HepG2 (cell line): ENCODE measurements around the gene SHISA7.

Source experiments
- ARNTL ChIP-seq: sonication (generic); formaldehyde crosslinking; IDR thresholded peaks from 2 replicates; pipeline ENCODE4 v1.4.0; 2020; ENCODE audit warnings: mild to moderate bottlenecking, missing genetic modification reagents
- DPF2 ChIP-seq: sonication (generic); formaldehyde crosslinking; IDR thresholded peaks from 2 replicates; pipeline ENCODE4 v1.4.0; 2020; ENCODE audit warnings: mild to moderate bottlenecking, low read depth, missing genetic modification reagents, borderline replicate concordance
- POLR2A ChIP-seq, 2 experiments: IDR thresholded peaks; 2 replicates each; pipeline ENCODE4 v1.6.1; 2011; ENCODE audit warnings: low read depth in 2 of 2, low read length in 2 of 2, mild to moderate bottlenecking in 1 of 2, moderate library complexity in 1 of 2; ENCODE audit not compliant: insufficient read depth in 1 of 2
- SOX5 ChIP-seq: IDR thresholded peaks from 2 replicates; pipeline ENCODE4 v1.6.1; 2016; ENCODE audit warnings: borderline replicate concordance
- ZNF138 ChIP-seq: sonication (generic); formaldehyde crosslinking; IDR thresholded peaks from 2 replicates; pipeline ENCODE4 v1.5.0; 2020; ENCODE audit warnings: mild to moderate bottlenecking, low read depth, missing genetic modification reagents
- TF ChIP-seq, protein P1 (sequence below): sonication (generic); formaldehyde crosslinking; IDR thresholded peaks from 2 replicates; pipeline ENCODE4 v1.4.0; 2020; ENCODE audit warnings: missing genetic modification reagents
- TF ChIP-seq, protein P2 (sequence below): sonication (generic); formaldehyde crosslinking; IDR thresholded peaks from 2 replicates; pipeline ENCODE4 v1.5.0; 2020; ENCODE audit warnings: mild to moderate bottlenecking, missing genetic modification reagents, moderate library complexity
- TF ChIP-seq, protein P3 (sequence below): IDR thresholded peaks from 2 replicates; pipeline ENCODE4 v1.6.1; 2016; ENCODE audit warnings: missing compliant biosample characterization, missing genetic modification reagents, borderline replicate concordance
- TF ChIP-seq, protein P4 (sequence below): sonication (generic); formaldehyde crosslinking; IDR thresholded peaks from 2 replicates; pipeline ENCODE4 v1.5.0; 2020; ENCODE audit warnings: mild to moderate bottlenecking, missing genetic modification reagents, borderline replicate concordance

DNA sequence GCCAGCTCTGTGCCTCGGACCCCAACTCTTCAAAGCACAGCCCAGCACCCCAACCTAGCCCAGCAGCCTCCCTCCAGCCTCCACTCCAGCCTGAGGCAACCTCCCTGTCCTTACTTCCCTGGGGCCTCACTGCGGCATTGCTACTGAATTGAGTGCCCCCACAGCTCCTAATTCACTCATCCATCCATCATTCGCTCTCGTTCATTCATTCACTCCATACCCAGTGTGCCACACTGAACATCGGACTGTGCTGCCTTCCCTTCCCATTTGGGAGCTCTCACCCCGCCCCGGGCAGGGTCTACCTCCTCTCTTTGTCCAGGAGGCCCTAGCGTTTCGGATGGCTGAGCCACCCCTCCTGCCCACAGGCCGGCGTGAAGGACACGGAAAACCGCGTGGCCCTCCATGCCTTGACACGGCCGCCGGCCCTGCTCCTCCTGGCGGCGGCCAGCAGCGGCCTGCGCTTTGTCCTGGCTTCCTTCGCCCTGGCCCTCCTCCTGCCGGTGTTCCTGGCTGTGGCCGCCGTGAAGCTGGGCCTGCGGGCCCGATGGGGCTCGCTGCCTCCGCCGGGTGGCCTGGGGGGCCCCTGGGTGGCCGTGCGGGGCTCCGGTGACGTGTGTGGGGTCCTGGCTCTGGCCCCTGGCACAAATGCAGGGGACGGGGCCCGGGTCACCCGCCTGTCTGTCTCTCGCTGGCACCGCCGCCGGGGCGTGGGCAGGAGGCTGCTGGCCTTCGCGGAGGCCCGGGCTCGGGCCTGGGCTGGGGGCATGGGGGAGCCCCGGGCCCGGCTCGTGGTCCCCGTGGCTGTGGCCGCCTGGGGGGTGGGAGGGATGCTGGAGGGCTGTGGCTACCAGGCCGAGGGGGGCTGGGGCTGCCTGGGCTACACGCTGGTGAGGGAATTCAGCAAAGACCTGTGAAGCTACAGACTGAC, 43.2 kb upstream of the SHISA7 start:
- TF ChIP-seq SOX5 (CRISPR knock-in tag) (no peak), POLR2A (IDR thresholded peaks at IDR 0.05; ENCODE audit: insufficient read depth in 1 of 2, low read depth in 2 of 2, low read length in 2 of 2) (no peak), DPF2 (CRISPR knock-in tag) (no peak), ARNTL (no peak), ZNF138 (no peak)
- TF ChIP-seq, protein P1, sequence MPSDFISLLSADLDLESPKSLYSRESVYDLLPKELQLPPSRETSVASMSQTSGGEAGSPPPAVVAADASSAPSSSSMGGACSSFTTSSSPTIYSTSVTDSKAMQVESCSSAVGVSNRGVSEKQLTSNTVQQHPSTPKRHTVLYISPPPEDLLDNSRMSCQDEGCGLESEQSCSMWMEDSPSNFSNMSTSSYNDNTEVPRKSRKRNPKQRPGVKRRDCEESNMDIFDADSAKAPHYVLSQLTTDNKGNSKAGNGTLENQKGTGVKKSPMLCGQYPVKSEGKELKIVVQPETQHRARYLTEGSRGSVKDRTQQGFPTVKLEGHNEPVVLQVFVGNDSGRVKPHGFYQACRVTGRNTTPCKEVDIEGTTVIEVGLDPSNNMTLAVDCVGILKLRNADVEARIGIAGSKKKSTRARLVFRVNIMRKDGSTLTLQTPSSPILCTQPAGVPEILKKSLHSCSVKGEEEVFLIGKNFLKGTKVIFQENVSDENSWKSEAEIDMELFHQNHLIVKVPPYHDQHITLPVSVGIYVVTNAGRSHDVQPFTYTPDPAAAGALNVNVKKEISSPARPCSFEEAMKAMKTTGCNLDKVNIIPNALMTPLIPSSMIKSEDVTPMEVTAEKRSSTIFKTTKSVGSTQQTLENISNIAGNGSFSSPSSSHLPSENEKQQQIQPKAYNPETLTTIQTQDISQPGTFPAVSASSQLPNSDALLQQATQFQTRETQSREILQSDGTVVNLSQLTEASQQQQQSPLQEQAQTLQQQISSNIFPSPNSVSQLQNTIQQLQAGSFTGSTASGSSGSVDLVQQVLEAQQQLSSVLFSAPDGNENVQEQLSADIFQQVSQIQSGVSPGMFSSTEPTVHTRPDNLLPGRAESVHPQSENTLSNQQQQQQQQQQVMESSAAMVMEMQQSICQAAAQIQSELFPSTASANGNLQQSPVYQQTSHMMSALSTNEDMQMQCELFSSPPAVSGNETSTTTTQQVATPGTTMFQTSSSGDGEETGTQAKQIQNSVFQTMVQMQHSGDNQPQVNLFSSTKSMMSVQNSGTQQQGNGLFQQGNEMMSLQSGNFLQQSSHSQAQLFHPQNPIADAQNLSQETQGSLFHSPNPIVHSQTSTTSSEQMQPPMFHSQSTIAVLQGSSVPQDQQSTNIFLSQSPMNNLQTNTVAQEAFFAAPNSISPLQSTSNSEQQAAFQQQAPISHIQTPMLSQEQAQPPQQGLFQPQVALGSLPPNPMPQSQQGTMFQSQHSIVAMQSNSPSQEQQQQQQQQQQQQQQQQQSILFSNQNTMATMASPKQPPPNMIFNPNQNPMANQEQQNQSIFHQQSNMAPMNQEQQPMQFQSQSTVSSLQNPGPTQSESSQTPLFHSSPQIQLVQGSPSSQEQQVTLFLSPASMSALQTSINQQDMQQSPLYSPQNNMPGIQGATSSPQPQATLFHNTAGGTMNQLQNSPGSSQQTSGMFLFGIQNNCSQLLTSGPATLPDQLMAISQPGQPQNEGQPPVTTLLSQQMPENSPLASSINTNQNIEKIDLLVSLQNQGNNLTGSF (CRISPR knock-in tag) = no peak
- TF ChIP-seq, protein P2, sequence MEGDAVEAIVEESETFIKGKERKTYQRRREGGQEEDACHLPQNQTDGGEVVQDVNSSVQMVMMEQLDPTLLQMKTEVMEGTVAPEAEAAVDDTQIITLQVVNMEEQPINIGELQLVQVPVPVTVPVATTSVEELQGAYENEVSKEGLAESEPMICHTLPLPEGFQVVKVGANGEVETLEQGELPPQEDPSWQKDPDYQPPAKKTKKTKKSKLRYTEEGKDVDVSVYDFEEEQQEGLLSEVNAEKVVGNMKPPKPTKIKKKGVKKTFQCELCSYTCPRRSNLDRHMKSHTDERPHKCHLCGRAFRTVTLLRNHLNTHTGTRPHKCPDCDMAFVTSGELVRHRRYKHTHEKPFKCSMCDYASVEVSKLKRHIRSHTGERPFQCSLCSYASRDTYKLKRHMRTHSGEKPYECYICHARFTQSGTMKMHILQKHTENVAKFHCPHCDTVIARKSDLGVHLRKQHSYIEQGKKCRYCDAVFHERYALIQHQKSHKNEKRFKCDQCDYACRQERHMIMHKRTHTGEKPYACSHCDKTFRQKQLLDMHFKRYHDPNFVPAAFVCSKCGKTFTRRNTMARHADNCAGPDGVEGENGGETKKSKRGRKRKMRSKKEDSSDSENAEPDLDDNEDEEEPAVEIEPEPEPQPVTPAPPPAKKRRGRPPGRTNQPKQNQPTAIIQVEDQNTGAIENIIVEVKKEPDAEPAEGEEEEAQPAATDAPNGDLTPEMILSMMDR (CRISPR knock-in tag) = no peak
- TF ChIP-seq, protein P3, sequence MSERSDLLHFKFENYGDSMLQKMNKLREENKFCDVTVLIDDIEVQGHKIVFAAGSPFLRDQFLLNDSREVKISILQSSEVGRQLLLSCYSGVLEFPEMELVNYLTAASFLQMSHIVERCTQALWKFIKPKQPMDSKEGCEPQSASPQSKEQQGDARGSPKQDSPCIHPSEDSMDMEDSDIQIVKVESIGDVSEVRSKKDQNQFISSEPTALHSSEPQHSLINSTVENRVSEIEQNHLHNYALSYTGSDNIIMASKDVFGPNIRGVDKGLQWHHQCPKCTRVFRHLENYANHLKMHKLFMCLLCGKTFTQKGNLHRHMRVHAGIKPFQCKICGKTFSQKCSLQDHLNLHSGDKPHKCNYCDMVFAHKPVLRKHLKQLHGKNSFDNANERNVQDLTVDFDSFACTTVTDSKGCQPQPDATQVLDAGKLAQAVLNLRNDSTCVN (CRISPR knock-in tag) = no peak
- TF ChIP-seq, protein P4, sequence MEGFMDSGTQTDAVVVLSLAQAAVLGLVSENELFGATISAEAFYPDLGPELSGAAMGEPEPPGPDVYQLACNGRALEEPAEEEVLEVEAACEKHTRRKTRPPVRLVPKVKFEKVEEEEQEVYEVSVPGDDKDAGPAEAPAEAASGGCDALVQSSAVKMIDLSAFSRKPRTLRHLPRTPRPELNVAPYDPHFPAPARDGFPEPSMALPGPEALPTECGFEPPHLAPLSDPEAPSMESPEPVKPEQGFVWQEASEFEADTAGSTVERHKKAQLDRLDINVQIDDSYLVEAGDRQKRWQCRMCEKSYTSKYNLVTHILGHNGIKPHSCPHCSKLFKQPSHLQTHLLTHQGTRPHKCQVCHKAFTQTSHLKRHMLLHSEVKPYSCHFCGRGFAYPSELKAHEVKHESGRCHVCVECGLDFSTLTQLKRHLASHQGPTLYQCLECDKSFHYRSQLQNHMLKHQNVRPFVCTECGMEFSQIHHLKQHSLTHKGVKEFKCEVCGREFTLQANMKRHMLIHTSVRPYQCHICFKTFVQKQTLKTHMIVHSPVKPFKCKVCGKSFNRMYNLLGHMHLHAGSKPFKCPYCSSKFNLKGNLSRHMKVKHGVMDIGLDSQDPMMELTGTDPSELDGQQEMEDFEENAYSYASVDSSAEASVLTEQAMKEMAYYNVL (CRISPR knock-in tag) = no peak
